GM13976 (cell line): ENCODE measurements around the gene CYLC1.

Source experiments
- DNase-seq: peaks from one replicate; pipeline ENCODE4 v3.0.0; 2012; ENCODE audit warnings: low spot score
- CTCF ChIP-seq: IDR thresholded peaks from 2 replicates; pipeline ENCODE4 v1.5.1; 2012; ENCODE audit warnings: borderline replicate concordance, mild to moderate bottlenecking; ENCODE audit not compliant: insufficient read depth; ENCODE audit errors: extremely low read depth, missing control alignments, control extremely low read depth
- in situ Hi-C: fragments of 300-500 bp; cut with MboI; formaldehyde crosslinking; loops from one replicate; pipeline ENCODE4 v1.12.0; 2022; ENCODE audit warnings: low sequenced_read_pairs, mixed read lengths, inconsistent platforms; ENCODE audit not compliant: unreplicated experiment

The CYLC1 gene

GRCh38 chrX:83906921-83907320 is 46.0 kb downstream of the CYLC1 start:
- no peak for DNase-seq
- in situ Hi-C loops, result no loop called here
- TF ChIP-seq CTCF, result no peak

GRCh38 chrX:83916525-83916924 is 55.6 kb downstream of the CYLC1 start:
- in situ Hi-C loops, result no loop called here
- TF ChIP-seq CTCF, result peak; percentile 43
- DNase-seq, result peak; percentile 5

GRCh38 chrX:83934220-83934619 is 73.3 kb downstream of the CYLC1 start:
- TF ChIP-seq CTCF, result no peak
- in situ Hi-C loops, result no loop called here
- no peak for DNase-seq
